Activated CD8-positive, alpha-beta memory T cell treated with anti-CD3 and anti-CD28 coated beads, Interleukin-2, amount 50 U/mL, for 24 hours (primary cell): ENCODE measurements around the gene ALKAL2.

ENCODE experiments used
- DNase-seq: peaks from one replicate; pipeline ENCODE4 v3.0.0-alpha.2; 2020; ENCODE audit errors: extremely low read depth

ALKAL2 gene

GRCh38 chr2:271917-272316 is 16.0 kb downstream of the ALKAL2 start:
- DNase-seq = no peak

- no peak for DNase-seq
These were observed 17.0 kb downstream of the ALKAL2 start for GRCh38 chr2:270861-271260.

- no peak for DNase-seq
These were observed 18.4 kb downstream of the ALKAL2 start for GRCh38 chr2:269356-270030.

- DNase-seq = no peak
These were observed 19.6 kb downstream of the ALKAL2 start for GRCh38 chr2:268323-268722.

DNA sequence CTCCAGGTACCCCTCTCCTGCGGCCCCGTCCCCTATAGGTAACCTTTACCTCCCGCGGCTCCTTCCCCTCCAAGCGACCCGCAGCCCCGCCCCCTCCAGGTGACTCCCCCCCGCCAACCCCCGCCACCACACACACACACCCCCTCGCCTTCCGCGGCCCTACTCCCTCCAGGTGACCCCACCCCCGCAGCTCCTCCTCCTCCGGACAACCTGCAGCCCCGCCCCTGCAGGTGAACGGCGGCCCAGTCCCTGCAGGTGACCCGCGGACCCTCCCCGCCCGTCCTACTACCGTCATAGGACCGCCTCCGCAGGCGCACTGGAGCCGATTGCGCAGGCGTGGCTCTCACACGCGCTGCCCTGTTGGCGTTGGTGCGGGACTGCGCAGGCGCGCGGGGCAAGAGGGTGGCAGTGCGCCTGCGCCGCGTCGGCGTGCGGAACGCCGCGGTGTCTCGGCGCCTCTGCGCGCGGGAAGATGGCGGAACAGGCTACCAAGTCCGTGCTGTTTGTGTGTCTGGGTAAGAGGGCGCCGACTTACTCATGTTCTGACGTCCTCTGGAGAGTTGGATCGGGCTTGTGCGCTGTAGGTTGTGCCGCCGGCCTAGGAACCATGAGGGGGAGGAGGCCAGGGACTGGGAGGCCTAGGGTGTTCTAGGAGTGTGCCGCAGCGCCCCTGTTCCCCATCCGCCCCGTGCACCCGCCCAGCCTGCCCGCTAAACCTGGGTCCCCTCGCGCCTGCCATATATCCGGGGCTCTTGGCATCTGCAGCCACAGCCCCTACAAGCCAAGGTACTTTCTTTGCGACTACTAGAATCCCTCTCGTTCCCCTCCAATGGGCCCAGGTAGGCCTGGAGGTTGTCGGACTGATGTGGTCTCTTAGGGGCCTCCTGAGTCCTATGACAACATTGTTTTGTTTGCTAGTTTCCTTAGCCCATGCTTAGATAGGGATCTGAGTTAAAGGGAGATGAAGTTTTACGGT is 23.1 kb downstream of the ALKAL2 start, which contains the start of gene ACP1:
Gene ACP1, plus strand, starts transcription at position 455 of the 976 bp plus-strand sequence. Its CDS starts 18 bp downstream, at position 473.
- peak; percentile 85 for DNase-seq

DNA sequence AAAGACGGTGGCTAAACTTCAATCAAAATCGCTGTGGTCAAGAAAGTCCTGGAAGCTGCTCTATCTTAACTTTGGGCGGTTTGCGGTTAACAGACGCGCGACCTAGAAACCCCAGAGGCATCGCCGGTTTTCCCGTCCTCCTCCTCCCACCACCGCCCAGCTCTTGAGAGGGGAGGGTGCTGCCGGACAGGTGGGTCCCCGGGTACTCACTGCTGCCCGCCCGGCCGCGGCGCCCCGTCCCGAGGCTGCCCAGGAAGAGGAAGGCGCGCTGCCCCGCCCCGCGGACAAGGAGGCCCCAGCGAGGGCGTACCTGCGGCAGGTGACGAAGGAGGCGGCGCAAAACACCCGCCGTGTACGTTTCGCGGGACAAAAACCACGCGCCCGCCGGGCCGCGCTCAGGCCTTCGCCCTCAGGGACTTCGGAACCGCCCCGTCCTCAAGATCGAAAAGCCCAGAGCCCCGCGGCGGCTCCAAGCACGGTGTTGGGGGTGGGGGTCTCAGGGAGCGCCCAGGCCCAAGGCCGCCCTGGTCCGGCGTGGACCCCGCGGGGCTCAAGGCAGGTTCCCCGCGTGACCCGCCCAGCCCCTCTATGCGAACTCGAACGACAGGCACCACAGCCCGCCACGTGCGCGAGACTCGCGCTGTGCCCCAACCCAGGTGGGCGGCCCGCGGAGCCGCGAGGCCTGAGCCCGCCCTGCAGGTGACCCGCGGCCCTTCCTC is 24.0 kb downstream of the ALKAL2 start, which contains the start of gene SH3YL1:
Gene SH3YL1, minus strand, starts transcription at position 259 of the 719 bp plus-strand sequence. Its CDS starts 48 bp downstream, at position 211.
- no peak for DNase-seq

DNA sequence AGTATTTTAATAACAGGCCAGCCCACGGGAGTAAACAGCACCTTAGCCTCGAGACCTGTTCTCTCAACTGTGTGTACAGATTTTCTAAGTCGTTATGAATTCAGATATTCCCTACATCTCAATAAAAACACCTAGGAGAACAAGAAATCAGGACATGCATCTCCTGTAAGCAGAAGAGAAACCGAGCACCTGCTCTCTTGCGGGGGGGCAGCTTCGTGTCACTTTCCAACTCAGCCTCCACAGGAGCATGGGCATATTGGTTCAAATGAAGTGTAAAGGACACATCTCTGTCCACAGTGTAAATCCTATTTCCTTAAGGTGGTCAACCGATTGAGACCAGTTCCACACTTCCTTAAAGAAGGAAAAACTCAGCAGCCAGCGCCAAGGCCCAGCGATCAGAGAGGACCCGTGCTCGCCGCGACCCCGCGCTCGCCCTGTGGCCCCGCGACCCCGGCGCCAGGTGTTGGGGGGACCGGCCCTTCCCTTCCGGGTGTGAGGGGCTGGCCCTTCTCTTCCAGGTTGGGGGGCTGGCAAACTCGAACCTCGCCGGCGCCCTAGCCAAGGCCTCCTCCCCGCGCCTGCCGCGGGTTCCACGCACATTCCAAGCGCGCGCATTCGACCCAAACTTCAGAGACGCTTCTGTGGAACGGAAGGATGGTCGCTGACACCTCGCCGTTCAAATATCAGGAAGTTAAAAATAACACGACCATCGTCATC is 24.7 kb downstream of the ALKAL2 start:
- DNase-seq = no peak

DNA sequence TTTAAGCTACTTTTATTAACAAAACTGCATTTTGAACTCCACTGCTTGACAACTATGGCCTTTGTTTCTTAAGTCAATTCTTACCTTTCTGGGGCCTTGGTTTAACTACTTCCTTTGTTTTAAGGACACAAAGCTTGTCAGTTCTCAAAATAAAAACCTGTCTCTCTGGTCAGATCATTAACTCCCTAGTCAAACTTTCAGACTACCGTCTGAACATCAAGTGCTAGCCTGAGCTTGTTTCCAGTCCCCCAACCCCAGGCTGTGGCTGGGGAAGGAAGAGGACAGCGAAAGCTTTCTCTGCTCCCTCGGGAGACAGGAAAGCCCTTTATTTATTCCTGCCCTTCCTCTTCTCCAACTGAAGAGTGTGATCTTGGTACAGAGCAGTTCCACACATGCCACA is 25.8 kb downstream of the ALKAL2 start:
- no peak for DNase-seq

- DNase-seq = no peak
These were observed 27.3 kb downstream of the ALKAL2 start for GRCh38 chr2:260507-261161.

DNA sequence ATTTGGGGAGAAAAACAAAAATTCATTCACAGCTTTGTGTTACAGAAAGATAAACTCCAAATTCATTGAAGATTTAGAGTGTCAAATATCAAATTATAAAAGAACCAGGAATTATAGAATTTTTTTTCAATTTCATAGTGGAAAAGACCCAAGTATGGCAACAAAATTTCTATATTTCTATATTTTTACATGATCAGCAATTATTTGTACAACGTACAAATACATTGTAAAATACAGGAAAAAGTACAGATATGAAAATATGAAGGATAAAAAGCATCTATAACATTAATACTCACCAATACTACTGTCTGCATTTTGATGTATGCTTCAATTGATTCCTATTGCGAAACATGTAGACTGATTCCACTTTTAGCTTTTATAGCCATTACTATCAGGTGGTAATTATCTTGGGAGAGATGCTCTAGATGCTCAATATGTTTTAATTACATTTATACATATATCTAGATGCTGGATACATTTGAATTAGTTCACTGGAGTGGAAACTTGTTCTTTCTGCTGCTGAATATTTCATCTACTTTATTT is 28.0 kb downstream of the ALKAL2 start:
- DNase-seq = no peak

GRCh38 chr2:258933-259332 is 29.0 kb downstream of the ALKAL2 start:
- no peak for DNase-seq

DNA sequence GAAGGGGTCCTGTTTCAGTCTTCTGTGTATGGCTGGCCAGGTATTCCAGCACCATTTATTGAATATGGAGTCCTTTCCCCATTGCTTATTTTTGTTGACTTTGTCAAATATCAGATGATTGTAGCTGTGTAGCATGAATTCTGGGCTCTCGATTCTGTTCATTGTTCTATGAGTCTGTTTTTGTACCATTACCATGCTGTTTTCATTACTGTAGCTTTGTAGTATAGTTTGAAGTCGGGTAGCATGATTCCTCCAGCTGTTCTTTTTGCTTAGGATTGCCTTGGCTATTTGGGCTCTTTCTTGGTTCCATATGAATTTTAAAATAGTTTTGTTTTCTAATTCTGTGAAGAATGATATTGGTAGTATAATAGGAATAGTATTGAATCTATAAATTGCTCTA is 30.0 kb downstream of the ALKAL2 start:
- no peak for DNase-seq

GRCh38 chr2:257429-257828 is 30.5 kb downstream of the ALKAL2 start:
- no peak for DNase-seq

GRCh38 chr2:256094-256493 is 31.8 kb downstream of the ALKAL2 start:
- no peak for DNase-seq

DNA sequence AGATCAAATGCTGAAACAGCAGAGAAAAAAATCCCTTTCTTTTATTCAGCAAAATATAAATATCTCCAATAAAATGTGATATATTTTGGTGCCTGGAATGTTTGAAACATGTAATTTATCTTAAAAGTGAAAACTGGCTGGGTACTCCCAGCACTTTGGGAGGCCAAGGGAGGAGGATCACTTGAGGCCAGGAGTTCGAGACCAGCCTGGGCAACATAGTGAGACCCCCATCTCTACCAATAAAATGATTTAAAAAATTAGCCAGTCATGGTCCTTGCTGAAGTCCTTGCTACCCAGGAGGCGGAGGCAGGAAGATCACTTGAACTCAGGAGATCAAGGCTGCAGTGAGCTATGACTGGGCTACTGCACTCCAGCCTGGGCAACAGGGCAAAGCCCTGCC is 32.7 kb downstream of the ALKAL2 start:
- no peak for DNase-seq

DNA sequence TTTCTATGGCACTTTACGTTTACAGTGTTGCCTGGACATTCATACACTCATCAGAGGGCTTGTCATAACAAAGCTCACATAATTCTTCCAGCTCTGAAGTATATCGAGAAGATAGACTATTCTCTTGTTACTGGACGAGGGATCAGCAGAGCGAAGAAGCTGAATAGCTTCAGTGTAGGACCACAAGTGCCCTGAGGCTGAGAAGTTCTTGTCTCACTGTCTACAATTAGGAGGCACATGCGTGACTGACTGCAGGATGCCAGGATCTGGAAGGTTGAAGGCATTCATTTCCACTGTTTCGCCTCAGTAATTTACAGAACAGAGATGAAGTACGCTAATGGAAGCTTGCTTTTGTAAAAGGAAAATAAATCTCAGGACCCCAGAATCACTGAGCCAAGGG is 33.6 kb downstream of the ALKAL2 start:
- no peak for DNase-seq

GRCh38 chr2:253202-253638 is 34.7 kb downstream of the ALKAL2 start:
- DNase-seq = no peak

- DNase-seq = no peak
These were observed 35.8 kb downstream of the ALKAL2 start for GRCh38 chr2:252001-252602.

DNA sequence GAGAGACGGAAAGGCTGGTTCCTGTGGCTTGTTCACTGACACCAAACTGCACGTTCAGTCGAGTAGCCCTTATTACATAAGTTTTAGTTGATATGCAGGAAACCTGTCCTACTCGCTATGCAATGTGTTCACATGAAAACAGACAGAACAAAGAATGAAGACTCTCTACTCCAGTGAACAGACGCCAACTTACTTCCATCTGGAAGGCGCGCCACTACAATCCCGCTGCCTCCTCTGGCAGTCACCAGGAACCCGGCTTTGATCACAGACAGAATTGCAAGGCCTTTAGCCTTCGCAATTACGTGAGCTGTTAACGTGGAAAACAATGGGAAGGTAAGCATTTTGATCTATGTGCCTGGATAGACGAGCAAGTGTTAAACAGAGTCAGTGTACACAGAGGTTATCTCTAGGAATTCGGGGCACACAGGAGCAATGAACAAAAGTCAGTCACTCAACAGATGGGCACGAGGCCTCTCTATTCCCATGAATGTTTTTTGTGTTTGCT is 38.3 kb downstream of the ALKAL2 start:
- no peak for DNase-seq

DNA sequence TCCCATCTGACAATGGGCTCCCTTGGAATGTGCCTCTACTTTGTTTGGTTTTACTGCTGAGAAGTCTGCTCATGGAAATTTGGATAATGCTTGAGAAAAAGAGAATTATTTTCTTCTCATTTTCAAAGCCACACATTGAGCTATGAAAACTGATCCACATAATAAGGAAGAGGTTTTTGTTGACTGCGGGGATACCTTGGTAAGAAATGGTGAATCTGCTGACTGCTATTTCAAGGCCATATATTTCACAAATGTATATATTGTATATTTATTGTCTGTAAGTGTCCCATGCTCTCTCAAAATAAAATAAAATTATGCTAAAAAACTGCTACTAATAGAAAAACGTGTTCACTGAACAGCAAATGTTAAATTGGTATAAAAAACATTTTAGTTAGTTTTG is 39.2 kb downstream of the ALKAL2 start:
- no peak for DNase-seq
